Stimulated activated CD8-positive, alpha-beta memory T cell treated with anti-CD3 and anti-CD28 coated beads, Interleukin-15, amount 100 ng/mL, for 1 hour (primary cell): ENCODE results near the gene CCDC127.
"Not testable (repeated sequence)": the region's sequence is repeated elsewhere in the genome, so short reads cannot be mapped to it uniquely, and the experiment has no call there.

Source experiments
- DNase-seq: peaks from one replicate; pipeline ENCODE4 v3.0.0-alpha.2; 2020; ENCODE audit warnings: low read depth

CCDC127 gene

GRCh38 chr5:172421-172820, 45.5 kb downstream of the CCDC127 start:
- no peak for DNase-seq

GRCh38 chr5:171801-172331, 46.1 kb downstream of the CCDC127 start:
- no peak for DNase-seq

- no peak for DNase-seq
Measured at GRCh38 chr5:170971-171800, 46.8 kb downstream of the CCDC127 start.

GRCh38 chr5:169728-170094, 48.2 kb downstream of the CCDC127 start:
- no peak for DNase-seq

GRCh38 chr5:169071-169727, 48.8 kb downstream of the CCDC127 start:
- DNase-seq, result no peak

- no peak for DNase-seq
Measured at GRCh38 chr5:167982-168660, 49.8 kb downstream of the CCDC127 start.

GRCh38 chr5:167511-167910, 50.4 kb downstream of the CCDC127 start:
- DNase-seq, result no peak

GRCh38 chr5:166441-167372, 51.2 kb downstream of the CCDC127 start:
- no peak for DNase-seq

GRCh38 chr5:164783-165182, 53.2 kb downstream of the CCDC127 start:
- DNase-seq, result not testable (repeated sequence)

- no peak for DNase-seq
Measured at GRCh38 chr5:164244-164643, 53.7 kb downstream of the CCDC127 start.

GRCh38 chr5:163841-164240, 54.1 kb downstream of the CCDC127 start:
- DNase-seq, result no peak

GRCh38 chr5:163338-163620, 54.7 kb downstream of the CCDC127 start:
- no peak for DNase-seq

GRCh38 chr5:162565-163337, 55.2 kb downstream of the CCDC127 start:
- no peak for DNase-seq

- no peak for DNase-seq
Measured at GRCh38 chr5:162190-162564, 55.8 kb downstream of the CCDC127 start.

- no peak for DNase-seq
Measured at GRCh38 chr5:161803-162110, 56.2 kb downstream of the CCDC127 start.

- DNase-seq, result no peak
Measured at GRCh38 chr5:160921-161802, 56.8 kb downstream of the CCDC127 start.

GRCh38 chr5:160173-160510, 57.8 kb downstream of the CCDC127 start:
- no peak for DNase-seq

GRCh38 chr5:159448-160172, 58.3 kb downstream of the CCDC127 start:
- no peak for DNase-seq

GRCh38 chr5:158807-159447, 59.0 kb downstream of the CCDC127 start:
- no peak for DNase-seq
